D721Med (cell line): Measurements from ENCODE around the gene MMUT.
A peak's percentile ranks its signal among the peaks of the same experiment; 100 is the strongest.

ENCODE experiments used
- DNase-seq: peaks from one replicate; pipeline ENCODE4 v3.0.0; 2011; ENCODE audit warnings: low spot score; ENCODE audit not compliant: insufficient read length
- FAIRE-seq: peaks from 2 replicates; lab custom pipeline; 2011; peaks lifted over from hg19 to GRCh38; lab: Jason Lieb, UNC
- TF ChIP-seq, protein P1 (sequence below): IDR thresholded peaks from 2 replicates; pipeline ENCODE4 v1.5.1; 2012; ENCODE audit warnings: mild to moderate bottlenecking, control low read depth; ENCODE audit not compliant: insufficient read depth; ENCODE audit errors: missing control alignments

The MMUT gene

DNA sequence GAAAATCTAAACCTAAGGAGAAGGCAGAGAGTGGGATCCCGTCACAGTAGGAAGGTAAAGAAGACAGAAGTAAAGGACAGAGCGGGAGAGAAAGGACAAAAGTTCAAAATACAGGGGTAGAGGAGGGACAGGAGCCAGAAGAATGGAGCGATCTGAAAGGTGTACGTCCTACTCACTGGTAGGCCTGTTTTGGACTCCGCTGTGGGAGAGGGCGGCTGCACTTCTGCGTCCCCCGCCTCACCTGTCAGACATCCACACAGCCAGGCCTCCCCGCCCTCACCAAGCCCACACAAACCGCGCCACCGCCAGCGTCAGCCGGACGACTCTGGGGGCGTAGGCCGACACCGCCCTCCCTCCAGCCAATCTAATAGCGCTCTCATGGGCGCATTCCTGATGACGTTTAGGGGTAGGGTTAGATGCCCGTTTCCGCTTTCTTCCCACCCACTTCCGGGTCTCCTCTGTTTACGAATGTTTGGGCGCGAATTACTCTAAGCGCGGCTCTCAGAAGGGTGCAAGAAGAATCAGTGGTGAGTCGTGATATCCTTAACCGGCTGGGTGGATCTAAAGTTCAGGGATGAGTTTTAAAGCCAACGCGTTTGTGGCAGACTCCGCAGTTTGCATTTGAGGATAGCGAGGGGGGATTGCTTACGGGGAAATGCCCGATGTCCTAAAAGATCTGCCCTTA lies at the start of gene MMUT, which contains the start of gene CENPQ:
Gene MMUT (minus strand): TSS at position 327 of the 685 bp plus-strand sequence. CDS start 3,787 bp downstream, outside the sequence.
Gene CENPQ (plus strand): TSS at position 444 of the 685 bp plus-strand sequence. CDS start 6,807 bp downstream, outside the sequence.
- DNase-seq, result peak; percentile 66
- FAIRE-seq, result no peak
- TF ChIP-seq, protein P1, sequence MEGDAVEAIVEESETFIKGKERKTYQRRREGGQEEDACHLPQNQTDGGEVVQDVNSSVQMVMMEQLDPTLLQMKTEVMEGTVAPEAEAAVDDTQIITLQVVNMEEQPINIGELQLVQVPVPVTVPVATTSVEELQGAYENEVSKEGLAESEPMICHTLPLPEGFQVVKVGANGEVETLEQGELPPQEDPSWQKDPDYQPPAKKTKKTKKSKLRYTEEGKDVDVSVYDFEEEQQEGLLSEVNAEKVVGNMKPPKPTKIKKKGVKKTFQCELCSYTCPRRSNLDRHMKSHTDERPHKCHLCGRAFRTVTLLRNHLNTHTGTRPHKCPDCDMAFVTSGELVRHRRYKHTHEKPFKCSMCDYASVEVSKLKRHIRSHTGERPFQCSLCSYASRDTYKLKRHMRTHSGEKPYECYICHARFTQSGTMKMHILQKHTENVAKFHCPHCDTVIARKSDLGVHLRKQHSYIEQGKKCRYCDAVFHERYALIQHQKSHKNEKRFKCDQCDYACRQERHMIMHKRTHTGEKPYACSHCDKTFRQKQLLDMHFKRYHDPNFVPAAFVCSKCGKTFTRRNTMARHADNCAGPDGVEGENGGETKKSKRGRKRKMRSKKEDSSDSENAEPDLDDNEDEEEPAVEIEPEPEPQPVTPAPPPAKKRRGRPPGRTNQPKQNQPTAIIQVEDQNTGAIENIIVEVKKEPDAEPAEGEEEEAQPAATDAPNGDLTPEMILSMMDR, result no peak

DNA sequence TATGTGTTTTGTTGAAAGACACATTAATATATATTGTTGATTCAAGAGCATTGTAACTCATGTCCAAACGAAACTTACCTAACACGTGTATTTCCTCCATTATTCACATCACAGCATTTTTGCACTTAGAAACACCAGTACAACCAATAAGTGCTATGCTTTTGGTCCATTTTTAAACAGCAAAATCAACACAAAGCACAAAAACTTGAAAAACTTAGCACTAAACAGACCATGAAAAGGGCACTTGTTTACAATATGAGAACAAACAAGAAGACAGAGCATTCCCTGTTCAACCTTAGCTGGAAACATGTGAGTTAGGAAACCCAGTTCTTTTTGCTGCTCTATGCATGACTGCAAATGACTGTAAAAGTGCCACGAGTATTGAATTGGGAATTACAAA lies 46.3 kb upstream of the MMUT start:
- TF ChIP-seq, protein P1, result no peak
- FAIRE-seq (peak; percentile 44), DNase-seq (no peak)

DNA sequence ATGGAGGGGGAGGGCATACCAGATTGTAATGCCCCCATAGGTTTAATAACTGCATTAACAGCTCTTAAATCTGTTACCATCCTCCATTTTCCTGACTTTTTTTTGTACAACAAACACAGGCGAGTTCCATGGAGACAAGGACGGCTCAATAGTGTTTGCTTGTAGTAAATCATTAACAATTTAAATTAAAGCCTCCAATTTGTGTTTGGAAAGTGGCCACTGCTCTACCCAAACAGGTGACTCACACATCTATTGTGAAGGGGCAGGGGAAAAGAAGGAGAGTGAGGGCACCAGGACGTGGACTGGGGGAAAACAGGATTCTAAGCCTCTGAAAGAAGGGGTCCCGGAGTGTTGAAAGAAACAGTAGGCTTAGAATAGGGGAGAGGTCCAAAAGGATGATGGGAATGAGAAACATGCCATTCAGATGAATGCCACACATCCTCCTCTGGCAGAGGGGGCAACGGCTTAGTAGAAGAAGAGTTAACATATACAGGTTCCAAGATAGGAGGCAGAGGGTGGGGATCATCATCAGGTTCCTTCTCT lies 43.6 kb upstream of the MMUT start:
- DNase-seq, result no peak
- no peak for FAIRE-seq
- TF ChIP-seq, protein P1, result no peak

DNA sequence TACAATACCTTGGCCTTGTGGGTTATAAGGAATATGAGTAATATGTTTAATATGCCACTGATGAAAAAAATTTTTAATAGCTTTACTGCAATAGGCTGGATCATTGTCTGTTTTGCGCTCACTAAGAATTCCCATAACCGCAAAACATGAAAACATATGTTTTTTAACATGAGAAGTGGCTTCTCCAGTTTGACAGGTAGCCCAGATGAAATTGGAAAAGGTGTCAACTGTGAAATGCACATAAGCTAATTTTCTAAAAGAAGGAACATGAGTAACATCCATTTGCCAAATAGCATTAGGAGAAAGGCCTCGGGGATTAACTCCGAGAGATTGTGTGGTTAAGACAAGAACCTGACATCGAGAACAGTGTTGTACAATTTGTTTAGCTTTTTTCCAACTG lies 41.6 kb upstream of the MMUT start:
- TF ChIP-seq, protein P1, result no peak
- FAIRE-seq, result no peak
- no peak for DNase-seq

DNA sequence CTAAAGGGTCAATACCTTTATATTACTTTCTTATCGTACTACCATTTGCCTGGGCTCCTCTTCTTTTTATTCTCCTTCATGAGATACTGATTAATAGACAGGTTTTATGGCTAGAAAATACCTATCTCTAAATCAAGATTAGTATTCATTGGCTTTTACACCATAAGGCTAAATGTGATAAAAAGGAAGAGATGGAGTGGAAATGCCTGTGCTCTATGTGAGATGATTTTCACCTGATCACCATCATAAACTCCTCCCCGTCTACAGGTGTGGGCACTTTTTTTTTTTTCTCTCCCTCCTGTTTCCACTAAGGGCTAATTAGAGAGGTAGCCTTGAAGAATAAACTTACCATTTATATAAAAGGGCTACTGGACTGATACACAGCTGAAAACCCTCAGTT lies 36.6 kb upstream of the MMUT start, which contains the start of gene GLYATL3:
Gene GLYATL3 (plus strand): TSS at position 301 of the 400 bp plus-strand sequence. CDS start 12,068 bp downstream, outside the sequence.
- DNase-seq (no peak), FAIRE-seq (no peak)
- TF ChIP-seq, protein P1, result no peak

DNA sequence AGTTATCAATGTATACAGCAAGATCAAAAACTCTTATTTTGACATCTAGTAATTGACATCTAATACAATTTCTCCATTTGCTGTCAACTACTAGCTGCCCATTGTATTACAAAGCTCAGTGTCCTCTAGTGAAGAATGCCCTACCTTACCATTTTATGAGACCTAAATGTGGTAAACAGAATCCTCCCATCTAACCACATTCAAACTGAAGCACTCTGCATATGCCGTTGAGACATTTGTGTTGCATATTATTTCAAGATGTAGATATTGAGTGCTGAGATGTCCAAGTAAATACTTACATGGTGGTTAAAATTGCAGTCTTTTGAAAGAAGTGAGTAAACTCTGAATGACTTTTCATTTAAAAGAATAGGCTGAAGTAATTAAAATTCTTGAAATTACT lies 36.1 kb upstream of the MMUT start:
- DNase-seq (no peak), FAIRE-seq (no peak)
- TF ChIP-seq, protein P1, result no peak

DNA sequence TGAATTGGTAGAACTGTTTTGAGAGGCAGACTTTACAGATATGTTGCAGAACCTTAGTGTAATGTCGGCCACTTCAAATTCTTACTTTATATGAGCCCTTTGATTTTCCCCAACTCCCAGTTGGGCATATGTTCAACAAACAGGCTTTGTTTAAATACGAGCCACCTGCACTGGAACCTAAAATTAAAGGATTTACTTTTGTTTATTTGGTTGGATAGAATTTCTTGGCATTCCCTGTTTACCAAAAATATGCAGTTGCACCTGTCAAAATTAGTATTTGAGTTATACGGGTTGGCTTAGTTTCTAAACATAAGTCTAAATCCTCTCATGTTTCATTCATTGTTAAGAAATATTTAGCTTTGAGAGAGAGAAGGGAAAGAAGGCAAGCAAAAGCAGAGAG lies 34.3 kb upstream of the MMUT start:
- DNase-seq (no peak), FAIRE-seq (no peak)
- TF ChIP-seq, protein P1, result no peak
